DND-41 (cell line): ENCODE data around the gene YEATS4.

ENCODE experiments used
- ATAC-seq: fragments of 200-7000 bp; cut with Tn5 transposase; 3 replicates; pipeline ENCODE4 v1.9.1; 2021; ENCODE audit warnings: low read depth; ENCODE audit not compliant: insufficient read depth
- DNase-seq: peaks from one replicate; pipeline ENCODE4 v3.0.0-alpha.2; 2020
- H2AFZ ChIP-seq: 2 replicates; pipeline ENCODE4 v1.6.0; 2012; ENCODE audit warnings: low read depth, low read length
- H3K27ac ChIP-seq: 2 replicates; pipeline ENCODE4 v1.5.1; 2012; ENCODE audit warnings: low read length, inconsistent platforms
- H3K27me3 ChIP-seq: fragments of 200-600 bp; sonication (generic); 2 replicates; pipeline ENCODE4 v1.6.0; 2012; ENCODE audit warnings: low read length, mild to moderate bottlenecking, inconsistent platforms; ENCODE audit not compliant: insufficient read depth, poor library complexity
- H3K36me3 ChIP-seq: 2 replicates; pipeline ENCODE4 v1.5.1; 2012; ENCODE audit warnings: low read length, inconsistent platforms; ENCODE audit not compliant: insufficient read depth
- H3K4me1 ChIP-seq: 2 replicates; pipeline ENCODE4 v1.5.1; 2012; ENCODE audit warnings: mild to moderate bottlenecking, low read length; ENCODE audit not compliant: insufficient read depth
- H3K4me2 ChIP-seq: 2 replicates; pipeline ENCODE4 v1.6.0; 2012; ENCODE audit warnings: mild to moderate bottlenecking, moderate library complexity, low read length, inconsistent platforms; ENCODE audit not compliant: insufficient read depth
- H3K4me3 ChIP-seq, 2 experiments: fragments of 200-600 bp in 1 of 2; shearing (Covaris generic) in 1 of 2; 2 replicates each; pipeline ENCODE4 v1.5.1; 2012 to 2016; ENCODE audit warnings: inconsistent platforms in 2 of 2, low read length in 2 of 2, mild to moderate bottlenecking in 2 of 2, low read depth in 1 of 2, moderate library complexity in 1 of 2
- H3K79me2 ChIP-seq: 2 replicates; pipeline ENCODE4 v1.6.0; 2012; ENCODE audit warnings: low read length, inconsistent platforms; ENCODE audit not compliant: insufficient read depth
- H3K9ac ChIP-seq: 2 replicates; pipeline ENCODE4 v1.6.0; 2012; ENCODE audit warnings: low read depth, mild to moderate bottlenecking, inconsistent platforms, low read length, moderate library complexity
- H3K9me3 ChIP-seq: 2 replicates; pipeline ENCODE4 v1.5.1; 2012; ENCODE audit warnings: low read length, moderate library complexity, mild to moderate bottlenecking, inconsistent platforms; ENCODE audit not compliant: insufficient read depth, severe bottlenecking
- H4K20me1 ChIP-seq: 2 replicates; pipeline ENCODE4 v1.6.0; 2012; ENCODE audit warnings: low read length; ENCODE audit not compliant: insufficient read depth
- EZH2 ChIP-seq: IDR thresholded peaks from 3 replicates; pipeline ENCODE4 v1.6.1; 2012; ENCODE audit warnings: borderline replicate concordance, low read depth, mild to moderate bottlenecking, moderate library complexity, low read length, inconsistent platforms; ENCODE audit not compliant: severe bottlenecking
- TF ChIP-seq, protein P1 (sequence below): IDR thresholded peaks from 2 replicates; pipeline ENCODE4 v1.5.1; 2012; ENCODE audit warnings: borderline replicate concordance, low read length, moderate library complexity, mild to moderate bottlenecking; ENCODE audit not compliant: poor library complexity, severe bottlenecking; ENCODE audit errors: extremely low read depth

YEATS4 gene

DNA sequence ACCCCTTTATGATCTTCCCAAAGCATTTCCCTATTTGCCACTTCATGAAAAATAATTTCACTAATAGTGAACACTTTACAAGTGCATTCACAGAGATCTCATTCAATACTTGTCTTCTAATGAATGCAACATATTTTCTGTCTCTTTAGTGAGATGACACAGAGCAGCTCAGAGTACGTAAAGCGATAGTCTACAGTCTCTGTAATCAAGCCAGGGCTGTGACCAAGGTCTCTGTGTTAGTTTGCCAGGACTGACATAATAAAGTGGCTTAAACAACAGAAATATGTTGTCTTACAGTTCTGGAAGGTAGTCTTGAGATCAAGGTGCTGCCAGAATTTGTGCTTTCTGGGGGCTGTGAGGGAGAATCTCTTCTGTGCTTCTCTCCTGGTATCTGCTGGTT is 77.5 kb downstream of the YEATS4 start:
- Histone ChIP-seq H3K4me1 (no peaks in the 10 kb centered on the region), H3K27me3 (no peaks in the 10 kb centered on the region), H2AFZ (no peak overlapping the region), H3K4me3 (no peak overlapping the region), H3K4me2 (no peak overlapping the region), H3K27ac (no peak overlapping the region), H3K79me2 (no peaks in the 10 kb centered on the region), H3K9ac (no peak overlapping the region), H3K9me3 (no peaks in the 10 kb centered on the region), H4K20me1 (no peaks in the 10 kb centered on the region), H3K36me3 (no peaks in the 10 kb centered on the region)
- DNase-seq (no peak), ATAC-seq (no peak)
- TF ChIP-seq, protein P1, sequence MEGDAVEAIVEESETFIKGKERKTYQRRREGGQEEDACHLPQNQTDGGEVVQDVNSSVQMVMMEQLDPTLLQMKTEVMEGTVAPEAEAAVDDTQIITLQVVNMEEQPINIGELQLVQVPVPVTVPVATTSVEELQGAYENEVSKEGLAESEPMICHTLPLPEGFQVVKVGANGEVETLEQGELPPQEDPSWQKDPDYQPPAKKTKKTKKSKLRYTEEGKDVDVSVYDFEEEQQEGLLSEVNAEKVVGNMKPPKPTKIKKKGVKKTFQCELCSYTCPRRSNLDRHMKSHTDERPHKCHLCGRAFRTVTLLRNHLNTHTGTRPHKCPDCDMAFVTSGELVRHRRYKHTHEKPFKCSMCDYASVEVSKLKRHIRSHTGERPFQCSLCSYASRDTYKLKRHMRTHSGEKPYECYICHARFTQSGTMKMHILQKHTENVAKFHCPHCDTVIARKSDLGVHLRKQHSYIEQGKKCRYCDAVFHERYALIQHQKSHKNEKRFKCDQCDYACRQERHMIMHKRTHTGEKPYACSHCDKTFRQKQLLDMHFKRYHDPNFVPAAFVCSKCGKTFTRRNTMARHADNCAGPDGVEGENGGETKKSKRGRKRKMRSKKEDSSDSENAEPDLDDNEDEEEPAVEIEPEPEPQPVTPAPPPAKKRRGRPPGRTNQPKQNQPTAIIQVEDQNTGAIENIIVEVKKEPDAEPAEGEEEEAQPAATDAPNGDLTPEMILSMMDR, result no peak
- no peak for TF ChIP-seq EZH2

DNA sequence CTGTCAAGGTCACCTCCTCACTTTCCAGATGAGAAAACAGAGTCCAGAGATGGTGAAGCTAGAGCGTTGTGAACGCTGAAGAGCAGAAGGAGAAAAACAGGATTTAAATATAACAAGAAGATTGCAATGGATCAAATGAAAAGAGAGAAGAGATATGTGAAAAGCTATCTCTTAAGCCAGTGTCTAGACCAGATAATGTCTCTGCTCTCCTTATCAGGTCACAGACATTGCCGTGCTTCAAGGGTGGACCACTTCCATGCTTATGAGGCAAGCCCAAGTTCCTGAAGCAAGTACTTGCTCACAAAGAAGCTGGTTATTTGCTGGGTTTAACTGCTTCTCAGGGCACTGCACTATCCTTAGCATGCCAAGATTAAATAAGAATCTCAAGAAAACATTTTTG is 79.0 kb downstream of the YEATS4 start:
- Histone ChIP-seq H3K36me3 (no peaks in the 10 kb centered on the region), H3K4me2 (no peak overlapping the region), H3K4me3 (no peak overlapping the region), H3K79me2 (no peaks in the 10 kb centered on the region), H3K4me1 (no peaks in the 10 kb centered on the region), H3K27ac (no peak overlapping the region), H3K9me3 (no peaks in the 10 kb centered on the region), H3K9ac (no peak overlapping the region), H4K20me1 (no peaks in the 10 kb centered on the region), H2AFZ (no peak overlapping the region), H3K27me3 (no peaks in the 10 kb centered on the region)
- DNase-seq (no peak), ATAC-seq (no peak)
- TF ChIP-seq, protein P1, result no peak
- TF ChIP-seq EZH2, result no peak

DNA sequence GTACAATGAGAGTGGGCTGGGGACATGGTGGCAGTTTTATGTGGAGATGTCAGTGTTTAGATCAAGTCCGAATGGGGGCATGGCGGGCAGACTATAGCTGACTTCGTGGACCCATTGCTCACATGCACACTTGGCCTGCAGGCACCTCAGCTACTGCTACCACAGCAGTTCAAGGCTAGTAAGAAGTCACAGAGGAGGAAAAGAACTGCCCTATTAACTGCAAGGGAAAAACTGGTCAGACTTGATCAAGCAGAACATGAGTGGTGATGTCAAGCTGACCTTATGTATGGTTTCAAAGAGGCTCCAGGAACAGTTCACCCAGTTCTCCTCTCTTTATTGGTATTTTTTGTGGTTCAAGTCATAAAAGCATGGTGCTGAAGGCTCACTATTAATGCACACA is 80.5 kb downstream of the YEATS4 start:
- no peaks in the 10 kb centered on the region for H3K4me1 ChIP-seq
- H4K20me1 ChIP-seq, result no peaks in the 10 kb centered on the region
- no peak overlapping the region for H3K4me3 ChIP-seq
- H3K79me2 ChIP-seq, result no peaks in the 10 kb centered on the region
- H3K9ac ChIP-seq, result no peak overlapping the region
- no peaks in the 10 kb centered on the region for H3K9me3 ChIP-seq
- ATAC-seq (no peak), DNase-seq (no peak)
- H3K27ac ChIP-seq, result no peak overlapping the region
- H3K27me3 ChIP-seq, result no peaks in the 10 kb centered on the region
- H3K4me2 ChIP-seq, result no peak overlapping the region
- H3K36me3 ChIP-seq, result no peaks in the 10 kb centered on the region
- H2AFZ ChIP-seq, result no peak overlapping the region
- no peak for TF ChIP-seq EZH2
- TF ChIP-seq, protein P1, result no peak
